H1 (cell line): ENCODE measurements around the gene SNX21. TPM values are rescaled to one million over a fixed set of nuclear protein-coding genes. Genes with fewer than 3 reads are reported as not detected.

Source experiments
- HDAC6 ChIP-seq: IDR thresholded peaks from one replicate; pipeline ENCODE4 v1.7.1; 2012; ENCODE audit warnings: low read depth, mild to moderate bottlenecking, inconsistent platforms, low read length, moderate library complexity
- RAD21 ChIP-seq, 2 experiments: IDR thresholded peaks in 1 of 2; conservative IDR thresholded peaks in 1 of 2; 2 replicates each; pipeline ENCODE4 v1.6.1; 2011; ENCODE audit warnings: low read depth in 2 of 2, low read length in 2 of 2, improper control_type of control experiment in 1 of 2, inconsistent platforms in 1 of 2, mild to moderate bottlenecking in 1 of 2, moderate library complexity in 1 of 2
- polyA plus RNA-seq, 7 experiments: library from polyadenylated mRNA; depleted of rRNA in 3 of 7; stranded (reverse) in 5 of 7; unstranded in 2 of 7; fragments of >200 nt in 5 of 7; fragments of 200-250 nt in 2 of 7; gene quantifications; 1 replicate in 5 of 7; 2 replicates in 1 of 7; 4 replicates in 1 of 7; pipeline versions ENCODE4 v1.2.1 to v1.2.3, GENCODE V29; 2011 to 2013; ENCODE audit warnings: missing spikeins in 2 of 7, mixed read lengths in 2 of 7
- total RNA-seq: library from RNA; stranded (reverse); fragmentation: NEBNext Ultra II Directional; extraction: Animal tissue kit (Norgen Biotek cat#: 25700); gene quantifications from 2 replicates; pipeline ENCODE4 v1.2.1, GENCODE V29; 2021
- TF ChIP-seq, protein P1 (sequence below): IDR thresholded peaks from 2 replicates; pipeline ENCODE4 v1.6.1; 2011; ENCODE audit warnings: low read length, improper control_type of control experiment
- TF ChIP-seq, protein P2 (sequence below): IDR thresholded peaks from 2 replicates; pipeline ENCODE4 v1.6.1; 2012; ENCODE audit warnings: inconsistent platforms

Gene SNX21
- total and polyA plus RNA-seq, 2 of the 8 experiments (the other 6 are each of a cell fraction or from before 2014, with no cell fraction given): 15.8 to 16.8 TPM

DNA sequence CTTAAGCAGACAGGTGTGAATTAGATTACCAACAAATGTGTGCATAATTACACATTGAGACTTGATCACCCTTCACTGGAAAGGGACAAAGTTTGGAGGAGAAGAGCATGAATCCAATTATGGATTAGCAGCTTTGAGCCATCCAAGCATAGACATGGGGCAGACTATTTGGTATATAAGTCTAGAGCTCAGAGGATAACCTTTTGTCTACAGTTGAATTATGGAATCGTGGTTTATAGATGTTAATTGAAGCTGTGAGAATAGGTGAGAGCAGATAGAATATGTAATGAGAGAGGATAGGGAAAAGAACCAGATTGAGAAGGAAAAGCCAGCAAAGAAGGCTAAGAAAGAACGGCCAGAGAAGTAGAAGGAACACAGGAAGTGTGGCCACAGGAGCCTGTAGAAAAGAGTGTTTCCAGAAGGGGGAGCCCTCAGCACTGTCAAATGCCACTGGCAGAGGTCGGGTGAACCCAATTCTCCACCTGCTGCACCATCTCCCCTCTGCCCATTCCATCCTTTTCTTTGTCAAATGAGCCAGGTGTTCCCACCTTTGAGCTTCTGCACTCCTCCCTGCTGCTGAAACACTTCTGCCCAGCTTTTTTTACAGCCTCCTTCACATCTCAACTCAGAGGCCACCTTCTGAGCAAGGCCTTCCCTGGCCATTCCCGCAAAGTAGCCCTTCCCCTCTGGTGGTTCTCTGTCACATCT, 34.5 kb upstream of the SNX21 start (continued):
- TF ChIP-seq RAD21 (IDR thresholded peaks at IDR 0.05 in 1 of 2, conservative IDR thresholded peaks at IDR 0.05 in 1 of 2; ENCODE audit: low read depth in 2 of 2, low read length in 2 of 2) (peak; percentile 68 to 83), HDAC6 (no peak)
- TF ChIP-seq, protein P1, sequence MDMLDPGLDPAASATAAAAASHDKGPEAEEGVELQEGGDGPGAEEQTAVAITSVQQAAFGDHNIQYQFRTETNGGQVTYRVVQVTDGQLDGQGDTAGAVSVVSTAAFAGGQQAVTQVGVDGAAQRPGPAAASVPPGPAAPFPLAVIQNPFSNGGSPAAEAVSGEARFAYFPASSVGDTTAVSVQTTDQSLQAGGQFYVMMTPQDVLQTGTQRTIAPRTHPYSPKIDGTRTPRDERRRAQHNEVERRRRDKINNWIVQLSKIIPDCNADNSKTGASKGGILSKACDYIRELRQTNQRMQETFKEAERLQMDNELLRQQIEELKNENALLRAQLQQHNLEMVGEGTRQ: no peak
- TF ChIP-seq, protein P2, sequence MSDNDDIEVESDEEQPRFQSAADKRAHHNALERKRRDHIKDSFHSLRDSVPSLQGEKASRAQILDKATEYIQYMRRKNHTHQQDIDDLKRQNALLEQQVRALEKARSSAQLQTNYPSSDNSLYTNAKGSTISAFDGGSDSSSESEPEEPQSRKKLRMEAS: 0 out of 2 replicates have a peak, but pooled peaks have one; percentile 9
